ENCODE measurements around the gene NEIL3.

- TF ChIP-seq CTCF (IDR thresholded peaks at IDR 0.05 in 2 of 3, conservative IDR thresholded peaks at IDR 0.05 in 1 of 3; ENCODE audit: borderline replicate concordance in 1 of 3, insufficient read depth in 1 of 3, low read depth in 2 of 3, low read length in 2 of 3) (no peak), MAX (IDR thresholded peaks at IDR 0.05) (no peak), TCF7L2 (IDR thresholded peaks at IDR 0.05; ENCODE audit: borderline replicate concordance, extremely low read depth, insufficient read depth, insufficient read length) (no peak), RAD21 (IDR thresholded peaks at IDR 0.05; ENCODE audit: low read depth) (no peak), ZNF274 (IDR thresholded peaks at IDR 0.05; ENCODE audit: low read depth, low read length) (no peak), ZBTB33 (IDR thresholded peaks at IDR 0.05; ENCODE audit: extremely low read depth, insufficient replicate concordance, low read length) (no peak), JUND (IDR thresholded peaks at IDR 0.05) (no peak), POLR2A (IDR thresholded peaks at IDR 0.05; ENCODE audit: borderline replicate concordance, extremely low read depth, insufficient read depth, insufficient read length) (no peak), EZH2 (IDR thresholded peaks at IDR 0.05) (no peak), SP1 (IDR thresholded peaks at IDR 0.05; ENCODE audit: low read depth) (no peak), SRF (IDR thresholded peaks at IDR 0.05; ENCODE audit: low read depth) (no peak), CBX3 (IDR thresholded peaks at IDR 0.05; ENCODE audit: low read depth) (no peak)
These were observed 102.3 kb downstream of the NEIL3 start for GRCh38 chr4:177411996-177412395.

Data from HCT116 (cell line).